Measurements from ENCODE around the gene NFYC. TPM values are rescaled to one million over a fixed set of nuclear protein-coding genes. Genes with fewer than 3 reads are reported as not detected.

The NFYC gene
- total RNA-seq, 1 donor from 2014 or later = 78.6 TPM

GRCh38 chr1:40799351-40799867, 107.9 kb downstream of the NFYC start:
- peak; percentile 57 for DNase-seq
- ATAC-seq = no peak
- intact Hi-C loops (cut with micrococcal nuclease) = no loop called here

- intact Hi-C loops (cut with micrococcal nuclease) = no loop called here
- no peak for DNase-seq
- no peak for ATAC-seq
Observed at GRCh38 chr1:40801742-40802077, 110.2 kb downstream of the NFYC start.

GRCh38 chr1:40802078-40802741, 110.7 kb downstream of the NFYC start:
- intact Hi-C loops (cut with micrococcal nuclease) = no loop called here
- peak; percentile 90 for DNase-seq
- ATAC-seq = peak; percentile 86

- ATAC-seq (no peak), DNase-seq (no peak)
- intact Hi-C loops (cut with micrococcal nuclease) = no loop called here
Observed at GRCh38 chr1:40802742-40803113, 111.2 kb downstream of the NFYC start.

GRCh38 chr1:40803447-40803846, 111.9 kb downstream of the NFYC start:
- ATAC-seq (no peak), DNase-seq (no peak)
- intact Hi-C loops (cut with micrococcal nuclease) = no loop called here

GRCh38 chr1:40803902-40804301, 112.4 kb downstream of the NFYC start:
- no peak for DNase-seq
- no peak for ATAC-seq
- intact Hi-C loops (cut with micrococcal nuclease) = no loop called here

- DNase-seq = no peak
- intact Hi-C loops (cut with micrococcal nuclease) = no loop called here
- ATAC-seq = no peak
Observed at GRCh38 chr1:40806240-40806639, 114.7 kb downstream of the NFYC start.

GRCh38 chr1:40806731-40807695, 115.5 kb downstream of the NFYC start:
- DNase-seq = peak; percentile 67
- ATAC-seq = peak; percentile 73
- intact Hi-C loops (cut with micrococcal nuclease) = no loop called here

GRCh38 chr1:40808002-40808401, 116.5 kb downstream of the NFYC start:
- no peak for DNase-seq
- ATAC-seq = peak; percentile 4
- intact Hi-C loops (cut with micrococcal nuclease) = no loop called here

GRCh38 chr1:40808444-40808843, 116.9 kb downstream of the NFYC start:
- ATAC-seq (peak; percentile 3), DNase-seq (no peak)
- intact Hi-C loops (cut with micrococcal nuclease) = no loop called here

GRCh38 chr1:40808909-40809308, 117.4 kb downstream of the NFYC start:
- intact Hi-C loops (cut with micrococcal nuclease) = no loop called here
- DNase-seq = no peak
- ATAC-seq = peak; percentile 26

GRCh38 chr1:40810927-40811326, 119.4 kb downstream of the NFYC start:
- intact Hi-C loops (cut with micrococcal nuclease) = no loop called here
- no peak for DNase-seq
- ATAC-seq = no peak

- DNase-seq (no peak), ATAC-seq (no peak)
- intact Hi-C loops (cut with micrococcal nuclease) = no loop called here
Observed at GRCh38 chr1:40815420-40815819, 123.9 kb downstream of the NFYC start.

- ATAC-seq = no peak
- intact Hi-C loops (cut with micrococcal nuclease) = no loop called here
- DNase-seq = no peak
Observed at GRCh38 chr1:40817791-40818263, 126.3 kb downstream of the NFYC start.

GRCh38 chr1:40818264-40818961, 126.9 kb downstream of the NFYC start:
- peak; percentile 90 for ATAC-seq
- intact Hi-C loops (cut with micrococcal nuclease) = no loop called here
- peak; percentile 73 for DNase-seq

GRCh38 chr1:40819101-40819500, 127.6 kb downstream of the NFYC start:
- ATAC-seq = no peak
- intact Hi-C loops (cut with micrococcal nuclease) = no loop called here
- DNase-seq = no peak

- no peak for DNase-seq
- no peak for ATAC-seq
- intact Hi-C loops (cut with micrococcal nuclease) = no loop called here
Observed at GRCh38 chr1:40820251-40820797, 128.8 kb downstream of the NFYC start.
